Stimulated activated CD4-positive, alpha-beta T cell treated with anti-CD3 and anti-CD28 coated beads, Interleukin-1b, Interleukin-23, amount 100 ng/mL, for 4 hours (primary cell): Measurements from ENCODE around the gene TRIM33.

ENCODE experiments used
- DNase-seq, 2 donors: peaks; one replicate each; pipeline ENCODE4 v3.0.0-alpha.2; 2020; ENCODE audit warnings: low read depth in 2 of 2

TRIM33 gene

GRCh38 chr1:114511032-114511785 lies at the start of gene TRIM33:
TSS of gene TRIM33 (minus strand) at chr1:114511203. CDS start at chr1:114511076, 127 bp downstream.
- DNase-seq, result peak; percentile 85 to 89

- no peak for DNase-seq
Measured at GRCh38 chr1:114559356-114559755, 48.4 kb upstream of the TRIM33 start.

GRCh38 chr1:114558544-114558943 lies 47.5 kb upstream of the TRIM33 start:
- DNase-seq, result no peak

GRCh38 chr1:114554577-114554976 lies 43.6 kb upstream of the TRIM33 start:
- DNase-seq, result no peak

- DNase-seq, result no peak
Measured at GRCh38 chr1:114552106-114552639, 41.2 kb upstream of the TRIM33 start.

GRCh38 chr1:114551400-114551799 lies 40.4 kb upstream of the TRIM33 start:
- no peak for DNase-seq

GRCh38 chr1:114550336-114550735 lies 39.3 kb upstream of the TRIM33 start:
- DNase-seq, result no peak

GRCh38 chr1:114549137-114549536 lies 38.1 kb upstream of the TRIM33 start:
- no peak for DNase-seq

- no peak for DNase-seq
Measured at GRCh38 chr1:114547076-114547475, 36.1 kb upstream of the TRIM33 start.

- DNase-seq, result no peak
Measured at GRCh38 chr1:114545796-114546195, 34.8 kb upstream of the TRIM33 start.

- DNase-seq, result no peak
Measured at GRCh38 chr1:114545315-114545714, 34.3 kb upstream of the TRIM33 start.

- DNase-seq, result no peak
Measured at GRCh38 chr1:114540821-114541220, 29.8 kb upstream of the TRIM33 start.

- DNase-seq, result no peak
Measured at GRCh38 chr1:114540272-114540671, 29.3 kb upstream of the TRIM33 start.

GRCh38 chr1:114536043-114536442 lies 25.0 kb upstream of the TRIM33 start:
- no peak for DNase-seq

GRCh38 chr1:114535401-114535800 lies 24.4 kb upstream of the TRIM33 start:
- no peak for DNase-seq

GRCh38 chr1:114531094-114531493 lies 20.1 kb upstream of the TRIM33 start:
- no peak for DNase-seq

- no peak for DNase-seq
Measured at GRCh38 chr1:114530224-114530623, 19.2 kb upstream of the TRIM33 start.

- DNase-seq, result no peak
Measured at GRCh38 chr1:114524944-114525343, 13.9 kb upstream of the TRIM33 start.

GRCh38 chr1:114522264-114522575 lies 11.2 kb upstream of the TRIM33 start:
- DNase-seq, result no peak

GRCh38 chr1:114521396-114522263 lies 10.6 kb upstream of the TRIM33 start:
- DNase-seq, result no peak

GRCh38 chr1:114517348-114517747 lies 6.3 kb upstream of the TRIM33 start:
- no peak for DNase-seq

GRCh38 chr1:114512595-114513280 lies 1.7 kb upstream of the TRIM33 start:
- no peak for DNase-seq
